Activated CD4-positive, alpha-beta T cell treated with anti-CD3 and anti-CD28 coated beads for 1 hour (primary cell): Measurements from ENCODE around the gene RPS15.

Source experiments
- DNase-seq: peaks from one replicate; pipeline ENCODE4 v3.0.0-alpha.2; 2020

The RPS15 gene

GRCh38 chr19:1420590-1420989 lies 17.6 kb upstream of the RPS15 start:
- no peak for DNase-seq

DNA sequence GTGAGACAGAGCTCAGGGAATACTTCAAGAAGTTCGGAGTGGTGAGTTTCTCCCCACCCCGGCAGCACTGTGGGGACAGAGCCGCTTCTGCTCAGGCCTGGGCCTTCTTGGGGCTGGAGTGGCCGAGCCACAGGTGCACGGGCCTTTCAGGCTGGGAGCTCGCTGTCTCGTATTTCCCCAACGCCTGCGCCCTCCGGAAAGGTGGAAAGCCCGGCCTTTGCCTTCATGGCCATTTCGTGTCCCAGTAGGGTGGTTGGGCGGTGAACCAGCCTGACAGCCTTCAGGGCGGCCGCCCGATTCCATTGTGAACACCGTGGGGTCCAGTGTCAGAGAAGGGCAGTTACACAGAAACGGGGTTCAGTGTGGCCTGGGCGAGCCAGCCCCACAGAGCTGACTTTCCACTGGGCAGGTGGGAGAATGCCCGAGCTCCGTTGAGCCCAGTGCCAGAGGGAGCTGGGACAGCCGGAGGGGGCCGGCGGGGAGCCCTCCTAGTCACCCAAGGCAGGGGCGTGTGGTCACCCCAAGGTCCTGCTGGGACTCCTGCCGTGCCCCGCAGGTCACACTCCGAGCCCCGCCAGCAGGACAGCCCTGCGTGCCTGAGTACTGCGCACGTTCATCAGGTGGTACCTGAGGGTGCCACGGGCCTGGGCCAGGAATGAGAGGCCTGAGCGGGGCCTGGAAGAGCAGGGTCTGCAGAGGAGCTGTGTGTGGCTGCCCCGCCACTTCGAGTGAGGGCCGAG lies 16.8 kb upstream of the RPS15 start:
- no peak for DNase-seq

GRCh38 chr19:1421958-1422305 lies 16.3 kb upstream of the RPS15 start:
- no peak for DNase-seq

- DNase-seq: no peak
Measured at GRCh38 chr19:1422360-1422759, 15.8 kb upstream of the RPS15 start.

GRCh38 chr19:1422943-1423342 lies 15.3 kb upstream of the RPS15 start:
- no peak for DNase-seq

- no peak for DNase-seq
Measured at GRCh38 chr19:1423436-1424191, 14.6 kb upstream of the RPS15 start.

- no peak for DNase-seq
Measured at GRCh38 chr19:1424192-1424955, 13.8 kb upstream of the RPS15 start.

DNA sequence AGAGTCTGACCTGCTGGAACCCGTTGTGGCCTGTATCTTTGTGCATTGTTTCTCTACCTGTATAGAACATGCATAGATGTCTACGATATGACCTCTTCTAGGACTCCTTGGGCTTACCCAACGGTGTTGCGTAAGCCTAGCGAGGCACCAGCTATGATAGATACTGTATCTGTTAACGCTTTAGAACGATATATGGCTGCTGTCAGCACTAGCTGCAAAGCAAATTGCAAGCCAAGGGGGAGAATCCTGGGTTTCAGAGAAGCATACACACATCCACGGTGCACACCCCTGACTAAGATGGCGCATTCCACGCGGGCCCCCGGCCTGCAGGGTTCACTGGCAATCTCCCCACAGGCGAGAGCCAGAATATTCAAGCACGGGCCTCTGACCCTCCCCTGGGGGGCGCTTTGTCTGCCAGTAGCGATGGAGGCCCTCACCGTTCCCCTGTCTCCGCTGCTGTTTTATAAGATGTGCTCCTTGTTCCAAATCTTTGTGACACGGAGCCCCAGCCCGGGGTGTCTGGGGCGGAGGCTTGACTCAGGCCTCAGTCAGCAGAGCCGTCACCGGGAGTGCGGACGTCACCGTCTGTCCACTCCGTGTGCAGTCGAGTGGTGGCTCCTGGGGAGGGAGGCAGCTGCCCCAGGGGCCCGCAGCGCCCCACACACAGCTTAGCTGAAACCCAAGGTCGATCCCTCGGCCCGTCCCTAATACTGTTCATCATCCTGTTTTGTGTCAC lies 12.9 kb upstream of the RPS15 start:
- no peak for DNase-seq

DNA sequence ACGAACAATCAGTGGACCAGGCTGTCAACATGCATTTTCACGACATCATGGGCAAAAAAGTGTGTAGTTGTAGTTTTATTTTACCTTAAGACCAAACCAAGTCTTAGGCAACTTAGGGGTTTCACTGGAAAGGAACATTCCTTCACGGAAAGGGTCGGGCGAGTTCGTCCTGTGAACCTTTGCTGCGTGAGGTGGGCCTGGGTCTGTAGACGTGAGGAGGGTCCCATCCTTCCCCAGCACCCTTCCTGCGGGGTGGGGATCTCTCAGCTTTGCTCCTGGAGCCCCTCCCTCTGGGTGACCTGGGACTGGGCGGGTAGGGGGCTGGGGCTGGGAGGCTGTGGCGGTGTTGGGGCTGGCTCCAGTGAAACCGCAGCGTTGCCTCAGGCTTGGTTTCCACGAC lies 12.3 kb upstream of the RPS15 start:
- no peak for DNase-seq

DNA sequence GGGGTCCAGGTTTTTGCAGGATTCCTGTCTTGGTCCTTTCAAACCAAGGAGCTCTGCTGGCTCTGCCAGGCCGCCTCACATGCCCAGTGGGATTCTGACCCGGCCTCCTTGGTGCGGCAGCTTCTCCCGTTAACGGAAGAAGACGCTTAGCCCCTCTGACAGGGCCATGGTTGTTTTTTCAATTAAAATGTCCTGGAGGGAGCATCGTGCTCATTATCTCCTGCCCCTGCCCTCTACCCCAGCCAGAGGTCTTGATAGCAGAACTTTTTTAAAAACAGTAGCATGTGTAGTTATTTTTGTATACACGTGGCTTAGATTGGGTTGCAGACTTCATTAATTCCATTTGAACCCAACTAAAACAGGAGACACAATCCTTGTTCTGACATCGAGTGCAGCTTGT lies 11.5 kb upstream of the RPS15 start:
- no peak for DNase-seq

DNA sequence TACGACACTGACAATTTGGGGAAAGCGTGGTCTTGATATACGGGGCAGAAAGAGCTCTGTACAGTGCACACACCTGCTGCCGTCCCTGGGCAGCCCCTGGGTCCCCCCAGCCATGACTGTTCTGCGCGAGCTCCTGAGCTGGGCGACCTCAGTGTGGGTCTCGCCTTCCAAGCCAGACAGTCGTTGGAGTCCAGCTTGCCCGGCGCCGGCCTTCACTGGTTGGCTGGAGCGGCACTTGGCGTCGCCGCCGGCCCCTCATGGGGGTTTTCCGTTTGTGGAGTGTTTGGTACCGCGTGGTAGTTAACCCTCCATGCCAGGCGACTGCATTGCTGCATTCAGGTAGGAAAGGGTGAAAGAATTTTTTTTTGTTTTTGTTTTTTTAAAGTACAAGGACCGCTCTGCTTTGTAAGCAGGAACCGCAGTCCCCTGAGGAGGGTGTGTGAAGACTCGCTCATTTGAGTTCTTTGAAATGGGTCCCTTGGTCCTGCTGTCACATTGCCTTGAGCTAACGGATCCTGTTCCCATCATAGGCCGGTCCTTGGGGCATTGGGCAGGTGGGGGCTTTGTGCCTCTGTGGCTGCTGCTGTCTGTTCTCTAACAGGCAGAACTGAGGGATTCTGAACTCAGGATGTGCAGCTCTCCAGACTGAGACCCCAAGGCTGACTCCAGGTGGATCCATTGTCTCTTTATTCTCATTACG lies 10.8 kb upstream of the RPS15 start:
- no peak for DNase-seq

DNA sequence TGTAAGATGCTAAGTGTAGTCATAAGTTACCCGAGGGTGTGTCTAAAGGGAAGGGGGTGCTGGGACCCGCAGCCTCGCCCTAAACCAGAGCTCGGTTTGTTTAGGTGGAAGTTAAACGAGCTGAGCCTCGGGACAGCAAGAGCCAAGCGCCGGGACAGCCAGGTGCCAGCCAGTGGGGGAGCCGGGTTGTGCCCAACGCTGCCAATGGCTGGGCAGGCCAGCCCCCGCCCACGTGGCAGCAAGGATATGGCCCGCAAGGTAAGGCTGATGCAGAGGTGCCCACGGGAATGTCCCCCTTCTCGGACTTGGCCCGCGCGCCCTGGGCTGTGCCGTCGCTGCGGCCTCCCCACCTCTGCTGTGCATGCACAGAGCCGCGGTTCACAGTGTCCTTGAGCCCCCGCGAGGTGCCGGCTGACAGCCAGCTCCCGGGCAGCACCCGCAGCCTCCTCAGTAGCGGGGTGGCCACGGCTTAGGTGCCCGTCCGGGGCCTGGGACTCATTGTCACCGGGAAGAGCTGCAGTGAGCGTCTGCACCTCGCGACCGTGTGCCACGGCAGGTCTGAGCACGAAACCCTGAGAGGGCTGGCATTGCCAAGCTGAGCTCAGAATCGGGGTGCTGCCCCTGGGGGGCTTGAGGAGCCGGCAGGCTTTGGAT lies 9.3 kb upstream of the RPS15 start:
- no peak for DNase-seq

GRCh38 chr19:1429750-1430149 lies 8.4 kb upstream of the RPS15 start:
- no peak for DNase-seq

DNA sequence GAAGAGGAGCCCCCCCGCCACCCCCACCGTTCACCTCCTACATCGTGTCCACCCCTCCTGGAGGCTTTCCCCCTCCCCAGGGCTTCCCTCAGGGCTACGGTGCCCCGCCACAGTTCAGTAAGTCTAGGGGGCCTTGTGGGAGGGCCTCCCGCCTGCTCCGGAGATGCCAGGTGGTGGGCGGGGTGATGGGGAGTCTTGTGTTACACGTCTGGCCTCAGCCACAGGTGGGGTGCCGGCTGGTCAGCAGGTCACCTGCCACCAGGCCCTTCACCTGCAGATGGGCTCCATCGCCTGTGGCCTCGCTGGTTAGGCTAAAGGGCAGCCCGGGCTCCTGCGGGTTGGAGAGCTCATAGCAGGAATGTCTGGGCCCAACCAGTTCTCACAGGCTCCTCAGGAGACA lies 8.0 kb upstream of the RPS15 start:
- DNase-seq: no peak

DNA sequence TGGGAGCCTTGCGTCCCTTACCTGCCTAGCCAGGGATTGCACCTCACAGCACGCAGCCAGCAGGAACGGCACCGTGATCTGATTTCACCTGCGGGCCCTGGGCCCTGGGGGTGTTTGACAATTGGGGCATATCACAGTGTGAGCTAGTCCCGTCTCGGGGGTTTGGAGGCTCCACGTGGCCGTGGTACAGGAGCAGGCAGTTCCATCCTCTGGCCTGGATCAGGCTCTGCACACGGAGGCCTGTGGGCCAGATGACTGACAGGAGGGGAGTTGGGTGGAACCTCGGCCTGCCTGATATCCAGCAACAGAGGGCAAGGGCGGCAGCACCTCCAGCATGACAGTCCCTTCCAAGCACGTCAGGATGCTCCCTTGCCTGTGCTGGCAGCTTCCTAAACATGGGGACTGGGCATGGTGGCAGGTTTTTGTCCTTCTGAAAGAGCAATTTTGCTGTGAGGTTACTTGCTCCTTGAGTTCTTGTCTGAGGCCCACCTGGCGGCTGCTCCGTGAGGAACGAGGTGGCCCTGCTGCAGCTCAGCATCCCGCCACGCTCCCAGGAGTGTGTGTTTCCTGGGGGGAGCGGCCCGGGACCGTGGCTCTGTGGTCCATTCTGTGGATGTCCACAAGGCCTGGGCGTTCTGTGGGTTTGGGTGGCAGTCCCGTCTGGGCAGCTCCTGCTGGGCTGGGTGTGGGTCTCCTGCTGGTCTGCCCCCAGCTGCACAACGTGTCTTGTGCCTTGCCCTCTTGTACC lies 6.3 kb upstream of the RPS15 start:
- DNase-seq: no peak

- DNase-seq: no peak
Measured at GRCh38 chr19:1432507-1432887, 5.7 kb upstream of the RPS15 start.

- DNase-seq: no peak
Measured at GRCh38 chr19:1433119-1434039, 4.8 kb upstream of the RPS15 start.

DNA sequence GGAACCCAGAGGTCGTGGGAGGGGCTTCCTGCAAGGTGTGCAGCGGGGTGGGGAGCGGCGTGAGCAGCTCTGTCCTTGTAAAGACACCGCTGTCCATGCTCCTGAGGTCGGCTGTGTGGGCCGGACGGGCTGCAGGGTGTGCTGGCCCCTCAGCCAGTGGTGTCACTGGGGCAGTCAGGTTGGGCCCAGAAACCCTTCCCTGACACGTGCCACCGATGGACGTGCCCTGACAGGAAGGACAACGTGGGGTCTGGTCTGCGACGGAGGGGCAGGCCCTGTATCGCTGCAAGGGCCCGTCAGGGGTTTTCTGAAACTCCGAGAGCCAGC lies 4.2 kb upstream of the RPS15 start:
- no peak for DNase-seq

GRCh38 chr19:1434577-1435060 lies 3.6 kb upstream of the RPS15 start:
- no peak for DNase-seq

DNA sequence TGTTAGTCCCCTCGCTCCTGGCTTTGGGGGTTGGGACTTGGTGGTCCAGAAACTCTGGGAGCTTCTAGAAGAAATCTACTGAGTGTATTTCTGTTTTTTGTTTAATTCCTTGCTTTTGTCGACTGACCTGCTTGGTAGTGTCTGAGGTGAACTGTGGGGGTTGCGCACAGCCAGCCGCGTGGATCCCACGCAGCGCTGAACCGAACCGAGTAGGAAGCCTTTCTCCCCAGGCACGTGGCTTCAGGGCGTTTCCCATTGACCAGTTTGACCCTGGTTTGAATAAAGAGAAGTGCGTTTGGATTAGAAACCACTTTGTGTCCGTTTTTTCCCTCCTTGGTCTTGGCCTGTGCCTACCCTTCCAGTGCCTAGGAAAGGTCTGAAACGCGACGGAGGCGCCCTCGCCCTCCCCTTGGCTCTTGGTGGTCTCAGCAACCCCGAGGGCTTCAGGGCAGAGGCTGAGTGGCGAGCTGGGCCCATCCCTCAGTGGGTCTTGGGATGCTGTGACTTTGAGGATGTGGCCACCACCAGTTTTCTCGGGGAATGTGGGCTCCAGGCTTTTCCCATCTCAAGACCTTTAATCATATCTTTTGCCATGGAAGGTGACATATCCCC lies 2.7 kb upstream of the RPS15 start:
- DNase-seq: no peak
